Fibroblast of peridontal ligament (primary cell): Measurements from ENCODE around the gene CNP.
A peak's percentile ranks its signal among the peaks of the same experiment; 100 is the strongest.

Experiments
- DNase-seq: peaks from one replicate; pipeline ENCODE4 v3.0.0-alpha.2; 2010; ENCODE audit errors: extremely low read depth

CNP gene

DNA sequence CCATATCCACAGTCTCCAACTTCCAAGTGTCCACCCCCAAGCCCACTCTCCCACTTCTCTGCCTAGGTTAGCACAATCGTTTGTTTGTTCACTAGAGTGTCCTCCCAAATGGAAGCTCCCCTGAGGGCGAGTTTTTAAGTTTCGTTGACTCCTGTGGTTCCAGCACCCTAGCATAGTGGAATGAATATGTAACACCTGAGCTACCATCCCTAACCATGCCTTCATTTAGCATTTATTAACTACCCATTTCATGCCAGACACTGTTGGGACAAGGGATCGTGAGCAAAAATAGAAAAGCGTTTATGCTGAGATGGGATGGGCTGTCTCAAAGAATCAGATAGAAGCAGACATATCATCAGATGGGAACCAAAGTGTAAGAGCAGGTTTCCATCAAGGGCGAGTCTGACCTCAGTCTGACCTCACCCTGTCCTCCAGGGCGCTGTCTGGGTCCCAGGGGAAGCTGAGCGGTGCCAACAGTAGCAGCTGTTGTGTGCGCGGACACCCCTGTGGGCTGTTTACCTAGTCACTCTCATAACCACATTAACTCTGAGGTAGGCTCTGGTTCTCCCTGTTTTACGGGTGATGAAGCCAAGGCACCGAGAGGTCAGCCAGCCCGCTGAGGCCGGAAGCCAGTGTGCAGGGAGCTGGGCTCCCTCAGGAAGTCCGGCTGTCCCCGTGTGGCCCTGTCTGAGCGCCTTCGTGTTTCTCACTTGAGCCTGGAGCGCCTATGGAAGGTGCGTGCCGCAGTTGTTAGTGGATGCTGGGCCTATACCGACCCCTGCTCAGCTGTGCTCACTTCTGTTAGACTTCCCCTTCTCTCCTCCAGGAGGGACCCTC is 6.2 kb downstream of the CNP start:
- no peak for DNase-seq

DNA sequence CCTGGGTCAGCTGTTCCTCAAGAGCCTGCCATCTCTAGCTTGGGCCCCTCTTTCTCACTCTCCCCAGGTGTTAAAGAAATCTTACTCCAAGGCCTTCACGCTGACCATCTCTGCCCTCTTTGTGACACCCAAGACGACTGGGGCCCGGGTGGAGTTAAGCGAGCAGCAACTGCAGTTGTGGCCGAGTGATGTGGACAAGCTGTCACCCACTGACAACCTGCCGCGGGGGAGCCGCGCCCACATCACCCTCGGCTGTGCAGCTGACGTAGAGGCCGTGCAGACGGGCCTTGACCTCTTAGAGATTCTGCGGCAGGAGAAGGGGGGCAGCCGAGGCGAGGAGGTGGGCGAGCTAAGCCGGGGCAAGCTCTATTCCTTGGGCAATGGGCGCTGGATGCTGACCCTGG is 6.8 kb downstream of the CNP start:
- DNase-seq = no peak

DNA sequence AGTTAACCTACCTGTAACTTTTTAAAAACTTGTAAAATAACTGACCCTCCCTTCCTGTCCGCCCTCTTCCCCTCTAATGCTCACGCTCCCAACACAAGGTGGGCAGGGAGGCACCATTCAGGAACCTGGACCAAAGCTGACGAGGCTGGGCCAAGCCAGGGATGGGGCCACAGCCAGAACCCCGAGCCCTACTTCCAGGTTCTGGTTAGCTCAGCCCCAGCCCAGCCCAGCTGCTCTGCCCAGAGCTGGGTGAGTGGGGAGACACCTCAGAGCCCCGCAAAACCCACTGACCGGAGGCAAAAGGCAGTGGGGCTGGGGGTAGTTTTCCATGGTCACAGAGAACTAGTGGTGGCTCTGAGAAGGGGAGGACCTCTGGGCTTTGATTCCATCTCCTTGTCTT is 7.4 kb downstream of the CNP start:
- no peak for DNase-seq

DNA sequence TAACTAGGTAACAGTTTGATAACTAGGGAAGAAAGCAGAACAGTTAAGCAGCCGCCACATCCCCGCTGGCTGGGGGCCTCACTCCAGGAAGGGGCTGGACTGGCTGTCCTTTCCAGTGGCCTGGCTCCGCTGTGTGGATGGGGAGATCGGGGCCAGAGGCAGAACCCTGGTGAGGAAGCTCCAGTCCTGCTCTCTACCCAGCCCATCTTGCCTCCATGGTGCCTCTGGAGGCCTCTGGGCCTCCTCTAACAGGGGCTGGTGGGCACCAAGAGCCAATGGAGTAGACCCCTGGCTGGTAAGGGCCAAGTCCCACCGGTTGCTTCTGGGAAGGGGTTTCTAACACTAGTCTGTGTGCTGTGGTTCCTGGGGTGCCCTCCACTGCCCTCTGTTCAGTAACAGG is 8.1 kb downstream of the CNP start:
- DNase-seq = no peak

DNA sequence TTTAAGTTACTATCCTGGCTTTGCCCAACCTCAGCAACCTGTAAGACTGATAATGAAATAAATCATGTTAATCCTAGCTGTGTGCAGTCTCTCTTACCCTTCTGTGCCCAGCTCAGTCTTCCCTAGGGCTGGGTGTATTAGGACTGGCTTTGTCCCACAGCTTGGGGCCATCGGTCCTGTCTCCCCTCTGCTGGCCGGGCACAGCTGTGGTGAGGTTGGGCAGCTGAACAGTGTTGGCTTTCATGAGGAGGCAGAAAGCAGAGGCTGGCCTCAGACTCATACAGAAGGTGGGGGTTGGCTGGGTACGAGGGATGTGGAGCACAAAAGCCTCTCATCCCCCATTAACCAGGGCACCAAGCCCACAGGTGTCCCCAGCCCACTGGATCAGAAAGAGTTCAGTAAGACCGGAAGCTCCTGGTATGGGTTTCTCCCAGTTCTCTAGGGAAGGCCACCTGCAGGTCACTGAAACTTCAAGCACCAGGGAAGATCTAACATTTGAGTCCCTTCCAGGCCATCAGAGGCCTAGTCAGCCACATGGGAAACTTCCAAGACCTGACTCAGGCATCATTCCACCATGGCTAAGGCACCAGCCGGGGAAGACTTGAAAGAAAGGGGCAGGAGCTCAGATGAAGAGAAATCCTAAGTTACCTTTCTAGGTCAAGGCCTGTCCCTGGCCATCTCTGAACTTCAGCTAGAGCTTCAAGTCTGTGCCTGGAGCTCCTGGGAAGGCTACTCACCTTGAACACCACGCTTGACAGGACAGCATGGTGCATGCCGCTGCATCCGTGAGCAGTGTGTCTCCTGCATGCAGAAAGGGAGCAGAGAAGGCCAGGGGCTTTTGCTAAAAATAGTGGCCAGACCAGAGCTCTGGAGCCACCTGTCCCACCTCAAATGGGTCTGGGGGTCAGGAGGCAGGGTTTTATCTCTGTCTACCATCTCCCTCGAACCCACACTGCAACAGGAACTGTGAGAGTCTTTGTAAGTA is 8.8 kb downstream of the CNP start:
- DNase-seq = peak; percentile 59

DNA sequence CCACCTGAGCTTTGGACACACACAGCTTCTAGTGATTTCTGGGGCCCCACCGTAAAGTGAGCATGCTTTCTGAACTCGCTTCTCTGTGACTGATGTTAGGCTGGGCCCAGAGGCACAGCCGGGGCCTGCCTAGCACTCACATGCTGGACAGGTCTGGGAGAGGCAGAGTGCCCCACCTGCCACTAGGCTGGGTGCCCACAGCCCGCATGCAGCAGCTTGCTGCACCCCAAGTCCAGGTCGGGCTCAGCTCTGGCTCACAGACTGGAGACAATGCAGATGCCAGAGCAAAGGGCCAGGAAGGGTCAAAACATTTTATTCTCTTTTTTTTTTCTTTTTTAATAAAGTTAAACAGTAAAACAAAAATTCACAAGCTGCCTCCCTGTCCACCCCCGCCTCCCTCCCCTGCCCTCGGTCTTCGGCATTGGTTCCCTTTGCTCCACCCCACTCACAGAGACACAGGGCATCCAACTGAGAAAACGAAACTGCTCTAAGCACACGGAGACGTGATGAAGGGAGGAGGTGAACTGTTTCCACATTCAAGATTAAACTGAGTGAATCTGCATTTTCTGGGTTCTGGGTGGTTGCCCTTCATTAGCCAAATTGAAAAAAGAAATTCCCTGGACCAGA is 9.7 kb downstream of the CNP start:
- peak; percentile 70 for DNase-seq

DNA sequence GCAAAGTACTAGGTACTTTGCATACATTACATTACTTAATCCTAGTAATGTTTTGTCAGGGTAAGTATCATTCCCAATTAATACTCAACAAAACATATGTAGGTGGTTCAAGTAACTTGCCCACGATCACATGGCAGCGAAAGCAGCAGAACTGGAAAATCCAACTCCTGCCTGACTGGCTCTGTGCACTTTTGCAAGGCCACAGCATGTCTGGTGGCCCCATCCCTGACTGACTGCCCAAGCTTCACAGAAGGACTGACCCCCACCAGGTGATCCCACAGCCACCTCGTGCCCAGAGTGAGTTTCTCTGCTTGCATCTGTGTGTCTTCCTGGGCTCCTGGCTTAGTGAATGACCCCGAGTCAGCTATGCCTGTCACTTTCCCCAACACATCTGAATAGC is 11.4 kb downstream of the CNP start:
- no peak for DNase-seq

DNA sequence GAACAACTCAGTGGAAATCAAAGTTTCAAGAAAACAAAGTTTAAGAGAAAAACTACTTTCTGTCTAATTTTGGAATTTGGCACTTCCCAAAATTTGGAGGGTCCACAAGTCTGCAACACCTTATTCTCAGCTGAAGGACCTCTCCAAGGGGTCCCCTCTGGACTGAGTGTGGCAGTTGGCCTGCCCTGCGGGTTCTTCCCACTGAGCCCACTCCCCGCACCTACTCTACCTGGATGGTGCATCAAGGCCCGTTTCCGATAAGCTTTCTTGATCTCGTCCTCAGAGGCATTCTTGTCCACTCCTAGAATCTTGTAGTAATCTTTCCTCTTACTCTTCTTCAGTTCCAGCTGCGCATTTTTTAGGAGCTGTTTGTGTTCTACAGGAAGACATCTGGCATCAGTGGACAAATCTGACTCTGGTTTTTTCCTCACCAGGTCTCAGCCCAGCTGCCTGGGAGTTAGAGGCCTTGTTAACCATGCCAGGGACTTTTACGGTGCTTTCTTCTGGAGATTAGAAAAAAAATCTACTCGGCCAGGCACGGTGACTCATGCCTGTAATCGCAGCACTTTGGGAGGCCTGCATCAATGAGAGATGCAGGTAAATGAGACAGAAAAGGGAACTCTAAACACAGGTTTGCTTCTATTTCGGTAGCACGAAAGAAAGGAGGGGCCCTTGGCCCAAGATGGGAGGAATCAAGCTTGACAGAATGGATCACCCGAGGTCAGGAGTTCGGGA is 15.6 kb downstream of the CNP start:
- DNase-seq = no peak

DNA sequence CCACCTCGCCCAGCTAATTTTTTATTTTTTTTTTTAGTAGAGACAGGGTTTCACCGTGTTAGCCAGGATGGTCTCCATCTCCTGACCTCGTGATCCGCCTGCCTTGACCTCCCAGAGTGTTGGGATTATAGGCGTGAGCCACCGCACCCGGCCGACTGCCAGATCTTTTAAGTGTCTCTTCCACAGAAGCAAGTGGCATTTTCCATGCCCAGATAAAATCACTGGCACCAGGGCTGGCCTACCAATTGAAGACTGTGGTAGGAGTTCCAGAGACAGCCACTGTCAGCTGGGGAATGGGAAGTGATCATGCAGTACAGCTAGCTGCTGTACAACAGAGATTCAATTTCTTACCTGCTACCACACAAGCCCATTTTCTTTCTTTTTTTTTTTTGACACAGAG is 17.9 kb downstream of the CNP start:
- no peak for DNase-seq

DNA sequence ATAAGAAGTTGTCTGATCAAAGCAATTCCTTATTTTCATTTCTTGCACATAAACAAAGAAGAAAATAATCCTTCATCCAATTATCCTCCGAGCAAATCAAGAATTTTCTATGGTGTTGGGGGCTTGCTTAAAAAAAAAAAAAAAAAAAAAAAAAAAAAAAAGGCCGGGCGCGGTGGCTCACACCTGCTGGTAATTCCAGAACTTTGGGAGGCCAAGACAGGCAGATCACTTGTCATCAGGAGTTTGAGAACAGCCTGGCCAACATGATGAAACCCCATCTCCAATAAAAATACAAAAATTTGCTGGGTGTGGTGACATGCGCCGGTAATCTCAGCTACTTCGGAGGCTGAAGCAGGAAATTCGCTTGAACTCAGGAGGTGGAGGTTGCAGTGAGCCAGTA is 19.3 kb downstream of the CNP start:
- DNase-seq = no peak

DNA sequence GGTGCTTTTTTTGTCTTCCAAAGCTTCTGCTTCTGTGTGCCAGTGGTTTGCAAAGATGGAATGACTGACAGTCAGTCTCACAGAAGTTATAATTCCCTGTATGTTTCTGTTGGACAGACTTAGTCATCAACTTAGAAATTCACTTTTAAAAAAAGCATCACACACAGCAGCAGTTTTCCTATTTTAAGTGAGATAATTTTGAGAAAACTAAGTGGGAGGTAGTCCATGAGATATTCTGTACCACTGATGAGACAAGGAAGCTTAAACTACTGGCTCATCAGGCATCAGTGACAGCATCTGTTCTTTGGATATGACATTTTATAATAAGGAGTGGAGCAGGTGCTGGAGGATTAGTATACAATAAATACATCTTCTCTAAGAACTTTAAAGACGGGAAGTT is 20.0 kb downstream of the CNP start:
- no peak for DNase-seq

DNA sequence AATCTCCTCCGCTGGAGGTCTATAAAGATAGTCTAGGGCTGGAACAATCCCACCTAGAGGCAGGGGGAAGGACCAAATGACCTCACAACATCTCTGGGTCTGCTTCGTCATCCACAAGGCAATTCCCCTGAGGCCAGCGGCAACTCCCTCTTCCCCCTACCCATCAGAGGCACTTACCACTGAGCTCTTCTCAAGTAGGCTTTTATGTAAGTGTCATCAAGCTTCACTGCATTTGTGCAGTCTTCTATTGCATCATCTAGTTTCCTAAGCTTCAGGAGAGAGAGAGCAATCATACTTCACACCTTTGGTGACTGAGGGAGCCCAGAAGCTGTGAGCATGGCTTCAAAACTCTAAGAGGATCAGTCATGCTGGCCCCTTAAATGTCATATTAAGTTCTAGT is 21.0 kb downstream of the CNP start:
- DNase-seq = no peak

DNA sequence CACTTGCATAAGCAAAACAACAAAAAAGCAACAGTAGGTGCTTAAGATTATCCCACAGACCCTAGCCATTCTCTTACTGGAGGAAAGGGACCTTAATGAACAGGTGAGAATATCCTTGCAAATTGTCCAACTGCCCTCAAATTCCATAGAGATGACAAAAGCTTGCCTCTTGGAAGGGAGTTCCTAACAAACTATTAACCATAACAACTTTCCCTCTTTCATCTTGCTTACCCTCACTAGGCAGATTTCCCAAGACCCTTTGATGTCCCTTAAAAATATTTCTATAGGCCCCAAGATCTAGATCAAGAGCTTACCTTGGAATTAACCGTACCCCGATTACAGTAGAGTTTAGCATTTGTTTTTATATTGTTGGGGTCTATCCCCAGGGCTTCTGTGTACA is 21.8 kb downstream of the CNP start:
- no peak for DNase-seq

DNA sequence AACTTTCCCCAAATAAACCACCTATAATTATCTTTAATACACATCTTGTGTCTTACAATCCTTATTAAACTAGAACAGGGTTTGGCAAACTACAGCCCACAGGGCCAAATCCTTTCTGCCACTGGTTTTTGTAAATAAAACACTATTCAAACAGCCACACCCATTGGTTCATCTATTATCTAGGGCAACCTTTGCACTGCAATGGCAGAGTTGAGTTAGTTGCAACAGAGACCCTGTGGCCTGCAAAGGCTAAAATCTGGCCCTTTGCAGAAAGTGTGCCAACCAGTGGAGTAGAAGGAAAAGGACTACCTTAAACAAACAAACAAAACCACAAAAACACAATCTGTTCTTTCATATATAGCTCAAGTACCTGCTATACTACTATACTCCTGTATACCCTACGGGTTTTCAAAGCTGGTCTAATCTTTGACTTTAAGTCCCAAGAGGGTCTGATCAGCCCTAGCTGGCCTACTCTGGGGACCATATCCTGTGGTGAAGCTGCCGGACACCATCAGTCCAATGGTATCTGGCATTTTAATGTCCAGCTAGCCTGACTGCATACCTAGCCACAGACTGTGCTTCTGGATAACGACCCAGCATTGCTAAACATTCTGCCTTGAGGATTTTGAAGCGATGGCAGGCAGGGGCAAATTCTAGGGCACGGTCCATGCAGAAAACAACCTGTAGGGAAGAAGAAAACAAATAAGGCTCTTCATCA is 23.3 kb downstream of the CNP start:
- no peak for DNase-seq

DNA sequence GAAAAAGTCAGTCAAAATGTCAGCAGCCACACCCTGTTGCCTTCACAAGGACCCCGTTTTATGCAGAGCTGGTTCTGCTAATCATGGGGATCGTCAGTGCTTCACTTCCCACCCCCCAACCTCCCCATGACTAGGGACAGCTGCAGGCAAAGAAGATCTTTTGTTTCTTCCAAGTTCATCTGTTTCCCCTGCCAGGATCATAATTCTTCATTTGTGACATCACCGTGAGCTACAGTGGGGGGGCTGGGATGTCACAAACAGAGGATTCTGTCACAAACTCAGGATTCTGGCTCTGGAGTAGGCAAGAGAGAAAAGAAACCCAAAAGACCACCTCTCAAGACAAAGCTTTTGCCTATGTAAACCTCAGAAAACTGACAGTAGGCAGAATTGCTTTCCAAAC is 26.0 kb downstream of the CNP start:
- no peak for DNase-seq

DNA sequence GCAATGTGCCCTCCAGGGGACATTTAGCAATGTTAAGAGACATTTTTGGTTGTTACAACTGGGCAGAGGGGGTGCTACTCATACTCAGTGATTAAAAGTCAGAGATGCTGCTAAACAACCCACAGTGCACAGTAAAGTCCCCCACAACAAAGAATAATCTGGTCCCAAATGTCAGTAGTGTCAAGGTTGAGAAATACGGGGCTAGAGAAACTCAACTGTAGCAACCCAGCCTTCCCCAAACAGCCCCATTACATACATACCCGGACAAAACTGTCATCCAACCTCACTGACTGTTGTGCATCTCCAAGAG is 30.2 kb downstream of the CNP start:
- DNase-seq = no peak

DNA sequence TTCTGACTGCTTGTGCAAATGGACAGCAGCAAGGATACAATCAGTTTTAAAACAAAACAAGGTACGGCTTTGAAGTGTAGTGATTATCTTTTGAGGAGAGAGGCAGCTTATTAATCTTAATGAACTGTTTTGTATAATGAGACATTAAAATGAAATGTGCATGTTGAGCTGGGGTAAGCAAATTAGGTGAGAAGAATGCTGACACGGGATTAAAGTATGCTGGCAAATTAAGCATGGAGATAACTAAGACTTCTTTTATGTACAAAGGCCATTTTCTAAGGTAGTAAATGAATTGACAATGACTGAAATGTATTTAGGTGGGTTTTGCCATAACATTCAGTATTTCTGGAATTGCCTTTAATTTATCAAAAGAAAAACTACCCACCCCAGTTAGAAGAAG is 31.9 kb downstream of the CNP start:
- no peak for DNase-seq

DNA sequence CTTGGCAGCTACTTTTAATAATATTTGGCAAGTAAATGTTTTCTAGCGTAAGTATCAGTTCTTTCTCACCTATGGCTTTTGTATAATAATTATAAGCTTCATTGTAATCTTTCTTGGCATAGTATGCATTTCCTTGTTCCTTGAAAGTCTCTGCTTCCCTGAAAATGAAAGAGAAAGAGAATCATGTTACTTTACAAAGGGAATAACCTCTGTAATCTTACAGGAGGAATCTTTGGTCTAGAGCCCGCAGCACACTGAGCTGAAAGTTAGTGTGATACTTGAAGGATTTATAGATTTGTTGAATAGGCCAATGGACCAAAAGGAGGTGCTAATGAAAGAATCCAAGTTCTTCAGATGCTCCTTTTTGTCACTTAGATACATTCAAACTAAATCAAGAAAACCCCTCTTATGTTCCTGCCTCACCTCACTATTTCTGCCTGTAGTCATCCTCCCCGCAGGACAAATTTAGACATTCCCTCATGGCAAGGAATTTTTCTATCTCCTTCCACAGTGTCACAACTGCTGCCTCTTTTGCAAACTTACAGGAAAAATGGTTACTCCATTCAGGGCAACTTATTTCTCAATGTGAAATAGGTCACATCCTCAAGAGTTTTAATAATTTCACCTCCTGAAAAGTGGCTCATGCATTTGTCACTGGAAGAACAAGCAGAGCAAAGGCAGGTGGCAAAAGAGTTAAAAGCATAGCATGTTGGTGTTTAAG is 34.0 kb downstream of the CNP start:
- DNase-seq = no peak

DNA sequence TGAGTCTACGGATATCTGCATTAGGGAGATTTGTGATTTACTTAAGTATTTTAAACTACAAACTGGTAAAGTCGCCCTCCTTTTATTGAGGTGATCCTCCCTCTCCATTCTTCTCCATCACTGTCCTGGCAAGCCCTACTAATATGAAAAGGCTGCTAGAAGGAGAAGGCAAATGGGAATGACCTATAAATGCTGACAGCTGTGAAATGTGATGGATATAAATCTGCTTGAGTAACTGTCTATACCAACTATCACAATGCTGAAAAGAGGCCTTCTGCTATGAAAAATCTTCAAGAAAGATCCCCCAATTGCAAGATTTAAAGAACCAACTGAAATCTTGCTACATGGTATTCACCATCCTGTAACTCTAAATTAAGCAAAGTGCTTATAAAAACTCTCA is 35.1 kb downstream of the CNP start:
- no peak for DNase-seq

DNA sequence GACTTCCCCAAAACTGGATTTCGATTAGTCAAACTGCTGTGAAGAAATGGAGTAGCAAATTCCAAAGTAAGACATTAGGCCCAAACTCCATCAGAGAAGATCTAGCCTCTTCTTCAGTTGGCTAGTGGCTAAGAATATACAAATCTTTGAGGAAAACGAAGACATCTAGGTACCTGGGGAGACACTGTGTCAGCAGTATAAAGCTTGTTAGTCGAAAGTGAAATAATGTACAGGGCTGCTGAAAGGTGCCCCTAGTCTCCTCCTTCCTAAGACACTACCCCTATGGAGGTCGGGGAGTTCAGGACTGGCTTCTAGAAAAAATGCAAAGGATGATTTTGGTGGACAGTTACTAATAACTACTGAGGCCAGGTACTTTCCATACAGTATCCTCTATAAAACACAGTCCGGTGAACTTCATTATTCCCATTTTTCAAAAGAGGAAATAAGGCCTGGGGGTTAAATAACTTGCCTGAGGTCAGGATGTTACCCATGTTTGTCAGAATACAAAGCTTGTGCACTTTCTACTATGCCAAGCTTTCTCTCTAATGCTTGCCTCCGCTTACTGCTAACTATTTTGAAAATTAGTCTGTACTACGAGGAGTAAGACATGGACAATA is 35.7 kb downstream of the CNP start:
- DNase-seq = no peak
